Muscle of arm (tissue), 12 donors: ENCODE measurements around the gene TRIM41. TPM values are rescaled to one million over a fixed set of nuclear protein-coding genes. Genes with fewer than 3 reads are reported as not detected.
"Not testable (repeated sequence)": the region's sequence is repeated elsewhere in the genome, so short reads cannot be mapped to it uniquely, and the experiment has no call there.

ENCODE experiments used
- DNase-seq: peaks from one replicate; pipeline ENCODE4 v3.0.0-alpha.2; 2013
- polyA plus RNA-seq, 12 donors: library from polyadenylated mRNA; unstranded; fragments of 120-200 nt; gene quantifications; one replicate each; pipeline ENCODE4 v1.2.1, GENCODE V29; 2013; ENCODE audit not compliant: insufficient read length in 12 of 12

The TRIM41 gene
- polyA plus RNA-seq, 12 donors: 13.1 to 23.2 (median 16.6) TPM; not detected in 1

DNA sequence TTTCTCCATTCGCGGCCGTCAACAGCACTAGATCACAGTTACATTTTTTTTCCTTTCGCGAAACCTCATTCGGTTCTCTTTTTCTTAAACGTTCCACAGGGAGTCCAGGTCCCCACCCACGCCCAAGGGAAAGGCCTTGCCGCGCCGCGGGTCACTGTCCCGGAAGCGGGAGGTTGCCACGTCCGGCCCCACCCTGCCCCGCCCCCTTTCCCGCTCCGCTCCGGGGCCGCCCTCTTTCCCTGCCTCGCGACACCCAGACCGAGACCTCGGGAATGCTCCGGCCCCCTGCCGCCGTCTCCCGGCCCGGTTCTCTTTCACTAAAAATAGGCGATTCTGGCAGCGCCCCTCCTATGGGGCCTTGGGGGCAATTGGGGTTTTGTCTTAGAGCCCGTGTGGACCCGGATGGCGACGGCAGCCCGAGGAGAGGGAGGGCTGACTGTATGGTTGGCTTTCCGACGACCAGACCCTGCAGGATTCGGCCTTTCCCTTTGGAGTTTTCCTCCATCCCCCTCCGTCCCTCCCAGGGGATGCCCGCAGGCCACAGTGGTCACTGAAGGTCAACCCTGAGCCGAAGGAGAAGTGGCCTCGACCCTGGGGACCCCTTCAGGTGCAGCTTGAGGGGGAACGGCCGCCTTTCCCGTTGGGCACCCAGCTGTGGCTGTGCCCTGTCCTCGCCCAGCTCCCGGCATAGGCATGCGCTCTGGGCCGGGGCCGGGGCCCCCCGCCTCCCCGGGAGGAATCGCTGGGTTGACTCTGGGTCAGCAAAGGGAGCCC is 23.4 kb downstream of the TRIM41 start:
- peak; percentile 91 for DNase-seq

DNA sequence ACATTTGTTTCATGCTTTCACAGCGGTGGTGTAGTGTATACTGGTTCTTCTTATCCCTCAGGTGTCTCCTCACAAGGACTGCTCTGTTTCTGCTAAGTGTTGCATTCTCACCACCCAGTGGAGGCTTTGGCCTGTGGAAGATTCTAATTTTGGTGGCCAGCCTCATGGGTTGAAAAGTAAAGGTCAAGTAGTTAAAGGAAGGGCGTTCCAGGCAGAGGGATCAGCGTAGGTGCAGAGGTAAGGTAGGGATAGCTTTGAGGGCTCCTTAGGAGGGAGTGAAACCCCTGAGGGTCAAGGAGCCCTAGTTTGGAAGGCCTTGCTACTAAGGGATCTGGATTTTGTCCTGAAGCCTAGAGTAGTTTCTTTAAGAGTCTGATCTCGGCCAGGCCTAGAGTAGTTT is 25.2 kb downstream of the TRIM41 start:
- DNase-seq: no peak

GRCh38 chr5:181255276-181255675 is 32.2 kb downstream of the TRIM41 start:
- no peak for DNase-seq

GRCh38 chr5:181255836-181256578 is 32.9 kb downstream of the TRIM41 start:
- DNase-seq: no peak

- DNase-seq: no peak
These were observed 35.5 kb downstream of the TRIM41 start for GRCh38 chr5:181258576-181258975.

- DNase-seq: no peak
These were observed 36.2 kb downstream of the TRIM41 start for GRCh38 chr5:181259283-181259682.

DNA sequence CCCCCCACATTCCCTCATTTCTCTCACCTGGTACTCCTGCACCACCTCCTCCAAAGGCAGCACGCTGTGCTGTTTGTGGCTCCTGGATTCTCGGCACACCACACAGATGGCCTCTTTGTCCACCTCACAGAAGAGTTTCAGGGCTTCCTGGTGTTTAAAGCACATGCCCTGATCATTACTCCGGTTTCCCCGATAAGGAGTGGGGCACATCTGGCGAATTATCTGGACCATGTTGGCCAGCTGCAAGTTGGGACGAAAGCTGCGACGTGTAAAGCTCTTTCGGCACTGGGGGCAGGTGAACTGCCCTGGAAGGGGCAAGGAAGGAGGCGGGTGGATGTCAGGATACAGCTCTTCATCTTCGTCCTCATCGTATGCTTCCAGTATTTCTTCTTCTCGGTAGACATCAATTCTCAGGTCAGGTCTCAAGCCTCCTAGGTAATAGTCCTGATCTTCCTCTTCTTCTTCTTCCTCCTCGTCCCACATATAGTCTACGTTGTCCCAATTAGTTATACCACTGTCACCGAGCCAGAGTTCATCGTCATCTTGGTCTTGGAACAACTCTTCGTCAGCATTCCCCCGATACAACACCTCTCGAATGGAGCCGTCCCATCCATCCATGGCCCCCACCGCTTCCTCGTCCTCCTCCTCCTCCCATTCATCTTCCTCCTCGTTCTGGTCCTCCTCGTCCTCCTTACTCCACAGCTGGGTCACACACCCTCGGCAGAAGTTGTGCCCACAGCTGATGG is 37.1 kb downstream of the TRIM41 start:
- no peak for DNase-seq

GRCh38 chr5:181260720-181261319 is 37.7 kb downstream of the TRIM41 start, which contains the start of gene TRIM52:
Gene TRIM52, minus strand, starts transcription at chr5:181261143. Its CDS starts 330 bp downstream, at chr5:181260813.
- peak; percentile 92 for DNase-seq

- peak; percentile 77 for DNase-seq
These were observed 38.4 kb downstream of the TRIM41 start for GRCh38 chr5:181261320-181262049.

DNA sequence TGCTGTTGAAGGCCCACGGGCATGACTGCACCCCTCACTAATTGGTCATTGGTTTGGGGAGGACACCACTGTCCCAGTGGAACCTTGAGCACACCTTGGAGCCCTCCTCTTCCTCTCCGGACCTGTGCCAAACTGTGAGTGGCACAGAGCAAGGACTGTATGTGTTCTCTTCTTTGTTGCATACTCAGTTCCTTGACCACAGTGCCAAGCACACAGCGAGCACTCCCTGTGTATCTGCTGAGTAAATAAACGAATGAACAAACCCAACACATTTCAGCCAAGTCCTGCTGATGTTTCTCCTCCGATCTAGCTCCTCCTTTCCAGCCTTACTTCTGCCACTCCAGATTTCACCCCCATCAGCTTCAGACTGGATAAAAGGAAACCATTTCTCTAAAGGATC is 40.6 kb downstream of the TRIM41 start:
- no peak for DNase-seq

GRCh38 chr5:181265092-181265671 is 42.1 kb downstream of the TRIM41 start:
- DNase-seq: no peak

DNA sequence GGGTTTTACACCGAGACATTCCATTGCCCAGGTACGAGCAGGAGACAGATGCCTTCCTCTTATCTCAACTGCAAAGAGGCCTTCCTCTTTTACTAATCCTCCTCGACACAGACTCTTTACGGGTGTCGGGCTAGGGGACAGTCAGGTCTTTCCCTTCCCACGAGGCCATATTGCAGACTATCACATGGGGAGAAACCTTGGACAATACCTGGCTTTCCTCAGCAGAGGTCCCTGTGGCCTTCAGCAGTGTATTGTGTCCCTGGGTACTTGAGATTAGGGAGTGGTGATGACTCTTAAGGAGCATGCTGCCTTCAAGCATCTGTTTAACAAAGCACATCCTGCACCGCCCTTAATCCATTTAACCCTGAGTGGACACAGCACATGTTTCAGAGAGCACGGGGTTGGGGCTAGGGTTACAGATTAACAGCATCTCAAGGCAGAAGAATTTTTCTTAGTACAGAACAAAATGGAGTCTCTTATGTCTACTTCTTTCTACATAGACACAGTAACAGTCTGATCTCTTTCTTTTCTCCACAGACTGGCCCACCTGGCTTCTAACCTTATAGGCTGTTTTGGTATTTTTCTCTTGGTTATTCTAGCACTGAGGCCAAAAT is 44.3 kb downstream of the TRIM41 start:
- not testable (repeated sequence) for DNase-seq

GRCh38 chr5:181267907-181268306 is 44.8 kb downstream of the TRIM41 start:
- DNase-seq: not testable (repeated sequence)

GRCh38 chr5:181271081-181271480 is 48.0 kb downstream of the TRIM41 start:
- DNase-seq: no peak

GRCh38 chr5:181273433-181273744 is 50.3 kb downstream of the TRIM41 start:
- not testable (repeated sequence) for DNase-seq

- DNase-seq: no peak
These were observed 57.2 kb downstream of the TRIM41 start for GRCh38 chr5:181280251-181280762.

GRCh38 chr5:181281077-181281983 is 58.2 kb downstream of the TRIM41 start:
- DNase-seq: no peak

DNA sequence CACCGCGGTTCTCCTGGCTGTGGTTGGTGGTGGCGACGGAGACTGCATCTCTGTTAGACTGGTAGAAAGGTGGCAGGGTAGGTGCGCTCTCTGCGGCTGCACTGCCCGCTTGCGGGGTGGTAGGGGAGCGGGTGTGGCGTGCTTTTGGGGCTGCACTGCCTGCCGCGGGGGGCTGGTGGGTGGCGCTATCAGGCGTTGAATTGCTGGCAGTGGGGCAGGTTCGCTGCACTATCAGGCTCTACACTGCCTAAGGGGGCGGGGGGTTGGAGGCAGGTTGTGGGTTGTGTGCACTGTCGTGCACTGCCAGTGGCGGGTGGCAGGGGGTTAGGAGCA is 58.9 kb downstream of the TRIM41 start:
- no peak for DNase-seq

GRCh38 chr5:181282415-181282814 is 59.3 kb downstream of the TRIM41 start:
- not testable (repeated sequence) for DNase-seq
